Activated CD8-positive, alpha-beta memory T cell treated with anti-CD3 and anti-CD28 coated beads for 24 hours (primary cell): ENCODE results near the gene NAXD.

Experiments
- DNase-seq: peaks from one replicate; pipeline ENCODE4 v3.0.0-alpha.2; 2020

NAXD gene

GRCh38 chr13:110645750-110646149 is 30.4 kb downstream of the NAXD start:
- no peak for DNase-seq

- no peak for DNase-seq
These were observed 31.4 kb downstream of the NAXD start for GRCh38 chr13:110646442-110647364.

GRCh38 chr13:110647365-110647737 is 32.0 kb downstream of the NAXD start:
- DNase-seq = no peak

- DNase-seq = no peak
These were observed 32.9 kb downstream of the NAXD start for GRCh38 chr13:110648146-110648819.

- peak; percentile 50 for DNase-seq
These were observed 33.6 kb downstream of the NAXD start for GRCh38 chr13:110648848-110649421.

GRCh38 chr13:110649551-110649950 is 34.2 kb downstream of the NAXD start:
- no peak for DNase-seq

- no peak for DNase-seq
These were observed 35.1 kb downstream of the NAXD start for GRCh38 chr13:110650436-110650835.

- DNase-seq = no peak
These were observed 35.9 kb downstream of the NAXD start for GRCh38 chr13:110651271-110651670.

GRCh38 chr13:110651726-110652230 is 36.4 kb downstream of the NAXD start:
- DNase-seq = no peak

GRCh38 chr13:110652231-110652730 is 36.9 kb downstream of the NAXD start:
- DNase-seq = no peak

- DNase-seq = no peak
These were observed 37.4 kb downstream of the NAXD start for GRCh38 chr13:110652764-110653163.

- DNase-seq = no peak
These were observed 37.9 kb downstream of the NAXD start for GRCh38 chr13:110653271-110653670.

GRCh38 chr13:110653851-110654250 is 38.5 kb downstream of the NAXD start:
- no peak for DNase-seq

- no peak for DNase-seq
These were observed 41.9 kb downstream of the NAXD start for GRCh38 chr13:110657196-110657595.

GRCh38 chr13:110658218-110658911 is 43.0 kb downstream of the NAXD start:
- DNase-seq = peak; percentile 24

GRCh38 chr13:110661256-110661655 is 45.9 kb downstream of the NAXD start:
- DNase-seq = no peak

GRCh38 chr13:110662091-110662490 is 46.7 kb downstream of the NAXD start:
- no peak for DNase-seq

- DNase-seq = no peak
These were observed 47.6 kb downstream of the NAXD start for GRCh38 chr13:110662777-110663443.

GRCh38 chr13:110663491-110663890 is 48.1 kb downstream of the NAXD start:
- DNase-seq = no peak

GRCh38 chr13:110664041-110664440 is 48.7 kb downstream of the NAXD start:
- no peak for DNase-seq

- DNase-seq = no peak
These were observed 49.3 kb downstream of the NAXD start for GRCh38 chr13:110664673-110665072.
